Esophagus squamous epithelium (tissue), 4 donors: ENCODE results near the gene PNMA6E.

Experiments
- POLR2A ChIP-seq, 4 donors: fragments of 450-650 bp; IDR thresholded peaks; one replicate each; pipeline ENCODE4 v1.6.1; 2017; ENCODE audit warnings: antibody characterized with exemption in 4 of 4, mild to moderate bottlenecking in 4 of 4, moderate library complexity in 3 of 4
- TF ChIP-seq, protein P1 (sequence below), 6 experiments: fragments of 450-650 bp in 4 of 6; fragments of 200-600 bp in 2 of 6; sonication (generic) in 2 of 6; IDR thresholded peaks; one replicate each; pipeline ENCODE4 v1.5.1; 2016 to 2019; ENCODE audit warnings: antibody characterized with exemption in 6 of 6, mild to moderate bottlenecking in 4 of 6, moderate library complexity in 4 of 6

DNA sequence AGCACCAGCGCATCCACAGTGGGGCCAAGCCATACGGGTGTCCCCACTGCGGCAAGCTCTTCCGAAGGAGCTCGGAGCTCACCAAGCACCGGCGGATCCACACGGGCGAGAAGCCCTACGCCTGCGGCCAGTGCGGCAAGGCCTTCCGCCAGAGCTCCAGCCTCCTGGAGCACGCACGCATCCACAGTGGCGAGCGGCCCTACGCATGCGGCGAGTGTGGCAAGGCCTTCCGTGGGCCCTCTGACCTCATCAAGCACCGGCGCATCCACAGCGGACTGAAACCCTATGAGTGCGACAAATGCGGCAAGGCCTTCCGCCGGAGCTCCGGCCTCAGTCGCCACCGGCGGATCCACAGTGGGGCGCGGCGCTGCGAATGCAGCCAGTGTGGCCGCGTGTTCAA, 53.6 kb downstream of the PNMA6E start:
- TF ChIP-seq, protein P1, sequence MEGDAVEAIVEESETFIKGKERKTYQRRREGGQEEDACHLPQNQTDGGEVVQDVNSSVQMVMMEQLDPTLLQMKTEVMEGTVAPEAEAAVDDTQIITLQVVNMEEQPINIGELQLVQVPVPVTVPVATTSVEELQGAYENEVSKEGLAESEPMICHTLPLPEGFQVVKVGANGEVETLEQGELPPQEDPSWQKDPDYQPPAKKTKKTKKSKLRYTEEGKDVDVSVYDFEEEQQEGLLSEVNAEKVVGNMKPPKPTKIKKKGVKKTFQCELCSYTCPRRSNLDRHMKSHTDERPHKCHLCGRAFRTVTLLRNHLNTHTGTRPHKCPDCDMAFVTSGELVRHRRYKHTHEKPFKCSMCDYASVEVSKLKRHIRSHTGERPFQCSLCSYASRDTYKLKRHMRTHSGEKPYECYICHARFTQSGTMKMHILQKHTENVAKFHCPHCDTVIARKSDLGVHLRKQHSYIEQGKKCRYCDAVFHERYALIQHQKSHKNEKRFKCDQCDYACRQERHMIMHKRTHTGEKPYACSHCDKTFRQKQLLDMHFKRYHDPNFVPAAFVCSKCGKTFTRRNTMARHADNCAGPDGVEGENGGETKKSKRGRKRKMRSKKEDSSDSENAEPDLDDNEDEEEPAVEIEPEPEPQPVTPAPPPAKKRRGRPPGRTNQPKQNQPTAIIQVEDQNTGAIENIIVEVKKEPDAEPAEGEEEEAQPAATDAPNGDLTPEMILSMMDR (IDR thresholded peaks at IDR 0.05) = no peak
- TF ChIP-seq POLR2A (IDR thresholded peaks at IDR 0.05) = no peak
